Measurements from ENCODE around the gene CLNK. TPM values are rescaled to one million over a fixed set of nuclear protein-coding genes. Genes with fewer than 3 reads are reported as not detected.

Gene CLNK
- total RNA-seq, 1 experiment from 2014 or later: not detected

- Histone ChIP-seq H2BK20ac (ENCODE audit: low read depth, low read length, poor library complexity, severe bottlenecking) (no peak overlapping the region), H3K56ac (ENCODE audit: insufficient read length, low read depth, low read length) (no peak overlapping the region), H3K4me1 (ENCODE audit: insufficient read depth, low read length) (no peaks in the 10 kb centered on the region), H3K23me2 (ENCODE audit: insufficient read length, low read depth, low read length, poor library complexity, severe bottlenecking) (no peaks in the 10 kb centered on the region), H2BK5ac (ENCODE audit: insufficient read length, low read length) (no peak overlapping the region), H2AK5ac (ENCODE audit: insufficient read length, low read length) (no peak overlapping the region), H3K9ac (ENCODE audit: extremely low read depth, insufficient read length, low read length) (no peak overlapping the region), H4K91ac (ENCODE audit: insufficient read length, low read depth, low read length) (no peak overlapping the region), H4K5ac (ENCODE audit: insufficient read length, low read depth, low read length) (no peak overlapping the region), H3K4me2 (ENCODE audit: insufficient read depth, insufficient read length, low read length) (no peak overlapping the region), H2BK12ac (ENCODE audit: insufficient read length, low read depth, low read length) (no peak overlapping the region), H3T11ph (ENCODE audit: low read length) (no peak overlapping the region), H3K27me3 (ENCODE audit: insufficient read depth, low read length) (no peaks in the 10 kb centered on the region), H2BK15ac (ENCODE audit: low read depth, low read length) (no peak overlapping the region), H4K8ac (replicated peaks; ENCODE audit: insufficient read length, low read depth, low read length) (no peak overlapping the region), H3K18ac (ENCODE audit: insufficient read length, low read depth, low read length) (no peak overlapping the region), H3K79me1 (ENCODE audit: insufficient read depth, low read depth, low read length, poor library complexity, severe bottlenecking) (no peaks in the 10 kb centered on the region), H3K9me3 (ENCODE audit: control insufficient read depth, low read depth, low read length) (no peaks in the 10 kb centered on the region), H3K14ac (ENCODE audit: insufficient read depth, low read length) (no peak overlapping the region), H2BK120ac (ENCODE audit: low read depth, low read length, poor library complexity, severe bottlenecking) (no peak overlapping the region), H3K4ac (ENCODE audit: low read depth, low read length) (no peak overlapping the region), H3K23ac (ENCODE audit: insufficient read length, low read depth, low read length) (no peak overlapping the region), H2AFZ (ENCODE audit: low read length) (no peak overlapping the region), H3K79me2 (ENCODE audit: insufficient read depth, low read length) (no peaks in the 10 kb centered on the region), H4K20me1 (ENCODE audit: control insufficient read depth, insufficient read depth, insufficient read length) (no peaks in the 10 kb centered on the region), H3K27ac (ENCODE audit: insufficient read length, low read depth, low read length) (no peak overlapping the region)
- DNase-seq: no peak
- Mint-ChIP-seq H3K4me1 (peaks cover 6% of the 10 kb centered on the region in 2 experiments; a peak in 3 of 4 replicates), H3K4me3 (no peak overlapping the region), H3K36me3 (ENCODE audit: insufficient read depth in 1 of 3, low read depth in 3 of 3) (no peaks in the 10 kb centered on the region), H3K9me3 (peaks cover 0 to 7% of the 10 kb centered on the region in 2 experiments; a peak in 3 of 5 replicates), H3K27me3 (ENCODE audit: low read depth) (peaks cover 1% of the 10 kb centered on the region; the same call in 1 of the 2 replicates), H3K27ac (no peak overlapping the region)
- WGBS (ENCODE audit: extremely low coverage, insufficient read length, low lambda C conversion rate): no CpG with 5 or more reads among the region's 7 CpGs
- TF ChIP-seq CTCF (conservative IDR thresholded peaks at IDR 0.05): no peak
These were observed 17.3 kb upstream of the CLNK start for GRCh38 chr4:10701702-10702460.

Data from H9 (cell line).